HG03558 (cell line): ENCODE measurements around the gene VWA8.
"Not testable (repeated sequence)": the region's sequence is repeated elsewhere in the genome, so short reads cannot be mapped to it uniquely, and the experiment has no call there.

Experiments used
- ATAC-seq: cut with Tn5 transposase; IDR thresholded peaks from one replicate; pipeline ENCODE4 v1.9.1; 2021; ENCODE audit warnings: moderate number of reproducible peaks; ENCODE audit not compliant: unreplicated experiment; ENCODE audit errors: extremely low read depth

VWA8 gene

GRCh38 chr13:41571817-41572340 is 389.0 kb downstream of the VWA8 start:
- ATAC-seq = not testable (repeated sequence)

GRCh38 chr13:41568972-41569351 is 391.9 kb downstream of the VWA8 start:
- no peak for ATAC-seq

- no peak for ATAC-seq
These were observed 392.6 kb downstream of the VWA8 start for GRCh38 chr13:41568143-41568971.

GRCh38 chr13:41567363-41567762 is 393.5 kb downstream of the VWA8 start:
- ATAC-seq = no peak

- ATAC-seq = no peak
These were observed 395.1 kb downstream of the VWA8 start for GRCh38 chr13:41565846-41566245.

GRCh38 chr13:41565216-41565615 is 395.7 kb downstream of the VWA8 start:
- no peak for ATAC-seq

GRCh38 chr13:41563984-41564365 is 396.9 kb downstream of the VWA8 start:
- no peak for ATAC-seq

- no peak for ATAC-seq
These were observed 397.4 kb downstream of the VWA8 start for GRCh38 chr13:41563341-41563983.

GRCh38 chr13:41562541-41563178 is 398.2 kb downstream of the VWA8 start:
- no peak for ATAC-seq

- no peak for ATAC-seq
These were observed 398.8 kb downstream of the VWA8 start for GRCh38 chr13:41562083-41562482.

GRCh38 chr13:41561170-41561569 is 399.7 kb downstream of the VWA8 start:
- ATAC-seq = no peak

GRCh38 chr13:41558781-41559560 is 401.9 kb downstream of the VWA8 start:
- no peak for ATAC-seq

- ATAC-seq = no peak
These were observed 403.2 kb downstream of the VWA8 start for GRCh38 chr13:41557719-41558118.

GRCh38 chr13:41554626-41555386 is 406.1 kb downstream of the VWA8 start:
- ATAC-seq = peak; percentile 93

- no peak for ATAC-seq
These were observed 406.7 kb downstream of the VWA8 start for GRCh38 chr13:41554180-41554579.

- no peak for ATAC-seq
These were observed 408.9 kb downstream of the VWA8 start for GRCh38 chr13:41552031-41552430.

- ATAC-seq = no peak
These were observed 410.6 kb downstream of the VWA8 start for GRCh38 chr13:41550276-41550675.

GRCh38 chr13:41549491-41549890 is 411.4 kb downstream of the VWA8 start:
- no peak for ATAC-seq

GRCh38 chr13:41548910-41549309 is 412.0 kb downstream of the VWA8 start:
- ATAC-seq = no peak

GRCh38 chr13:41548031-41548430 is 412.9 kb downstream of the VWA8 start:
- ATAC-seq = no peak
